ENCODE results near the gene PRSS53.

Gene PRSS53

DNA sequence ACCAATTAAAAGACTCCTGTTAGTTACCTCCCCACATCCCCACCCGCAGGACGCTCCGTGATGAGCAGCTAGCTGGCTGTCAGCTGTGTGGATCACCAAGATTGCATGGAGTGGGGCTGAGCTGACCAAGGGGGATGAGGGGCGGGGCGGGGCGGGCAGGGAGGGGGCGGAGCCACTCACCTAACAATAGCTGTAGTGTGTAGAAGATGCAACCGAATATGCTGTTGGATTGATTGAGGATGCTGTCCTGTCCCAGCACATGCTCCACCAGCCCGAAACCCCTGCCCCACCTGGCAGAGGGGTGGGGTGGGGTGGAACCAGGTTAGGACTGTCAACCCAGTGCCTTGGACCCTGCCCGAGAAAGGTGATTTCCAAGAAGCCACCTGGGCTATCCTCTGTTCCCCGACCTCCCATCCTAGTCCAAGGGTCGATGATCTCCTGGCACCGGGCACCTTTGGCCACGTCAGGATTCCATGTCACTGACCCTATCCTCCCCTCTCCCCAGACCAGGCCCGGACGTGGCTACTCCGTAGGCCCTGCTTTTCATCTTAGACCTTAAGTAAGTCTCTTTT is 4.5 kb upstream of the PRSS53 start:
- DNase-seq (ENCODE audit: low spot score): peak; percentile 56

DNA sequence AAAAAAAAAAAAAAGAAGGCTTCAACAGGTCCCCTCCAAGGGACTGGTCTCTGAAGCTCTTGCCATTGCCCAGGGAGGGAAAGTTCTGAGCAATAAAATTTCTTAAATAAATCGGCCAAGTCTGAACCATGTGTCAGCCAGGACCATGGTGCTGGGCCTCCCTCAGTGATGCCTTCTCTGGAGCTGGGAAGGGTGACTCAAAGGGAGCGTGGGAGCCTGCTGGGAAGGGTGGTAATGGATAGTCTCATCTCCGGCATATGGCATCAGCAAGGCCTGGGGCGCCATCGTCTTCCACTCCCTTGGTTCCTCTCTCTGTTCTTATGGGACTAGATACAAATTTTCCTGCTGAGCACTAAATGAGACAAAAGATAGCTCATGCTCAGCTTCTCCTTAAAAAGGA is 3.6 kb upstream of the PRSS53 start:
- DNase-seq (ENCODE audit: low spot score): no peak

DNA sequence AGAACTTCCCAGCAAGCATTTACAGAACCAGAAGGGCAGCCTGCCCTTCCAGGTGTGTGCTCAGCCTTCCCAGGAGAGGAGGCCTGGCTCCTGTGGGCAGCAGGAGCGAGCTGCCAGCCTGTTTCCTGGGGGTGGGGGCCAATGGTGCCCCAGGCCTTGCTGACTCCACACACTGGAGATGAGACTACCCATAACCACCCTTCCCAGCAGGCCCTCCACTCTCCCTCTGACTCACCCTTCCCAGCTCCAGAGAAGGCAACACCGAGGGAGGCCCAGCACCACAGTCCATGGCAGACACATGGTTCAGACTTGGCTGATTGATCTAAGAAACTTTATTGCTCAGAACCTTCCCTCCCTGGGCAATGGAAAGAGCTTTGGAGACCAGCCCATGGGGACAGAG is 1.8 kb upstream of the PRSS53 start:
- peak; percentile 56 for DNase-seq (ENCODE audit: low spot score)

DNA sequence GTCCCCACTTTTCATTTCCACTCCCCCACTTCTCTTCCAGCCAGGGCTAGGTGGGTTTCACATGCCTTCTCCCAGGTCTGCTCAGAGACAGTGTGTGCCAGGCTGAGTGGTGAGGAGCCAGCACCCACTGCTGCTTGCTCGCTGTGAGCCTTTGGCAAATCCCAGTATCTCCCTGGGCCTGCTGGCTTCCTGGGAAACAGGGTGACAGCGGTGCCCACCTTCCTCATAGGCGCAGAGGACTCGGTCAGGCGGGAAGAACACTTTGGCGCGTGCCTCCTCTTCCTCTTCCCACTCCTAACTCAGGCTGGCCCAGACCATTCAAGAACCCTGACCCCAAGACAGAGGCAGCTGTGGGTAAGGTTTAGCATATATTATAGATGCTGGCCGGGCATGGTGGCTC is 456 bp upstream of the PRSS53 start:
- no peak for DNase-seq (ENCODE audit: low spot score)

DNA sequence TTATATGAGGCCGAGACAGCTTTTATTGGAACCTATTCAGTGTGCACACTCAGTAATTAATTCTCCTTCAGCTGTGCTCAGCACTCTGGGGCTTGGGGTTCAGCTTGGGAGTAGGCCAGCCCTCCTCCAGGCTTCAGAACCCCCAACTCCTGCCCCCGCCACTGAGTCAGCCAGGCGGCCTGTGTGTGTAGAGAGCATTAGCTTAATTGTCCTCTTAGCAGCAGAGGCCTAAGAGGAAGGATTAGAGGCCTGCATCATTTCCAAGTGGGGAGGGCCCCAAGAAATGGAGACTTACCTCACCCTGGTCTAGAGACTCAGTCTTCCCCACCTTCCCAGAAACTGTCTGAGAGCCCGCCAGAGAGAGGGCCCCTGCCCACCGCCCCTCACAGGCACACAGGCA is 772 bp downstream of the PRSS53 start:
- DNase-seq (ENCODE audit: low spot score): no peak

DNA sequence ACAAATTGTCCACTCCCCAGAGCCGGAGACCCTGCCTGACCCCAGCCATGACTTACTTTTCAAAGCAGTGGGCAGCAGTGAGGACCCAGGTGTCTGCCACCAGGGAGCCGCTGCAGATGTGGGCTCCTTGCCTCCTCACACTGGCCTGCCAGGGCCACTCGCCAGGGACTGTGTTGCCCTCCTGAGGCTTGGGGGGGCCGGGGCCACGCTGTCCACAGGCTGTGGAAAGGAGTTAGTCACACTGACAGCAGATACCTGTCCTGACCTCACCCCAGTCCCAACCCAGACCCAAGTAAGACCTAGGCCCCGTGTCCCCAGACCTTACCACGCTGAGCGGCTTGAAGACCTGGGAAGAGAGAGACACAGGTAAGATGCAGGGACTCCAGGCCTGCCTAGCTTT is 1.3 kb downstream of the PRSS53 start:
- DNase-seq (ENCODE audit: low spot score): no peak

DNA sequence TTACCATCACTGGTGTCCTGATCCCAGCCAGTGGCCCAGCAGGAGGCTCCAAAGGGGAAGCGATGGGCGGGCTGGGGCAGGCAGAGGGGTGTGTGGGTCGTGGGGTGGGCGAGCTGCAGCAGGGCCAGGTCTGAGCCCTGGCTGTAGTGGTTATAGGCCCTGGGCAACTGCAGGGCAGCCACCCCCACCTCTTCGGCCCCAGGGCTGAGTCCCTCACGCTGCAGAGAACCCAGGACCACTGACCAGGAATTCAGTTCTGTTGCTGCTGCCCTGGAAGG is 2.2 kb downstream of the PRSS53 start:
- DNase-seq (ENCODE audit: low spot score): no peak

DNA sequence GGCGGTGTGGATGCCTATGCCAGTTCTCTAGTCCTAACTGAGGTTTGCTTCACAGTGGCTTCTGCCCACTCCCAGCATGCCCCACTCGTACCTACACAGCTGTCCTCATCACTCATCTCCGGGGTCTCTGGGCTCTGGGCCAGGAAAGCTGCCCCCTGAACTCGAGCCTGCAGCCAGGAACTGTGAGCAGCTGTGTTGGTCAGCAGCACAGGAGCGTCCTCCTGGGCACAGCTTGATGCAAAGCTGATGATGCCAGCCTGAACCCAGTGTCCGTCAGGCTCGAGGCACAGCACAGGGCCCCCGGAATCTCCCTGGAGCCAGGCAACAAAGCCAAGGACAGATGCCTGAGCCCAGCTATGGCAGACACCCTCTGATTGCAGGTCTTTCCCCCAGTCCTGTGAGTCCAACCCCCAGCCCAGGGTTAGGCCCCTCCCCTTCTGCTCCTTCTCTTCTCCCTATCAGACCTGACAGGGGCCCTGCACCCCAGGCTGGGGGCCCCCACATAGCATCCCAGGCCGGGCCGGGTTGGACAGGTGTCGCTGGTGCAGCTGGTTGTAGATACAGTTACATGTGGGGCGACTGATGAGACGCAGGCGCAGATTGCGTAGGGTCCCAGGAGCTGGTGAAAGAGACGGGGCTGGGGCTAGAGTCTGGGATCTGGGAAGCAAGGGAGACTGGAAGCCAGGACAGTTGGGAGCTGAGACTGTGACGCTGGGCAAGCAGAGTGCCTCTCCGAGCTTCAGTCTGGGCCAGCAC is 2.7 kb downstream of the PRSS53 start:
- DNase-seq (ENCODE audit: low spot score): no peak

DNA sequence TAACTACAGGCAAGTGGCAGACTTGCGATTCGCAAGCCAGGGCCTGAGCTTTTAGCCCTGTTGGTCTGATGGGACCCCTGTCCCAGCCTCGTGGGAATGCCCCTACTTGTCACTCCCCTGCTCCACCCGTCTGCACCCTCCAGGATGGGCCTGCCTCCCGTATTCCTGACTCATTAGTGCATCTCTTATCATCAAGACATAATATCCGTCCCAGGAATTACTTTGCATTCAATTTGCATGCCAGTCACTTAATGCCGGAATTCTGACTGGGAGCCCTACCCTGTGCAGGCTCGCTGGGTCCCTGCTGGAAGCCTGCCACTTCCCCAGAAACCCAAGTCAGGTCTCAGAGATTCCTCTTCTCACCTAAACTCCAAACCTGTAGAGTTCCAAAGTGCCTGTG is 3.3 kb downstream of the PRSS53 start:
- DNase-seq (ENCODE audit: low spot score): no peak

DNA sequence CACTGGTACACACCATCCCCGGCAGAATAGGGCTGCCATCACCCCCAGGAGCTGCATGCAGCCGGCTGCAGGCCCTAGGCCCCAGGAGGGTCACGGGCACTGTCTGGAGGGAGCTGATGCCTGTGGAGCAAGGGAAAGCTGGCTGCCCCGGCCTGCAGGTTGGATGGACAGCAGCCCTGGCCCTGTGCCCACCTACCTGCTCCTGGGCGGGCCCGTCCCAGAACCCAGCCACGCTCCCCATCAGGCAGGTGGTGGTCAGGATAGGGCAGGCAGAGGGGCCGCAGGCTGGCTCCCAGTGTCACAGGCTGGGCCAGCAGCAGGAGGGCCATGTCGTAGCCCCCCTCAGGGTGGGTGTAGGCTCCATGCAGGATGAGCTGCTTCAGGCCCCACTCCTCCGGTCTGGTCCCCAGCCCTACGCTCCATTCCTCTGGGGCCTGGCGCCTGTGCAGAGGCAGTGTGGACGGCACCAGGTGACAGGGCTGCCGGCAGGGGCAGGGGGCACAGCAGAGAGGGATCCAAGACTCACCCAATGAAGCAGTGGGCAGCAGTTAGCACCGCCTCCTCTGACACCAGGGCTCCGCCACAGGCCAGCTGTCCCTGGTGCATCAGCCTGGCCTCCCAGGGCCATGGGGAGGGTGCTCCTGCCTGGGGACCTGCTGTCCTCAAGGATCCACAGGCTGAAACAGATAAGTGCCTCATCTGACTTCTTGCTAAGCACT is 4.0 kb downstream of the PRSS53 start:
- DNase-seq (ENCODE audit: low spot score): no peak

DNA sequence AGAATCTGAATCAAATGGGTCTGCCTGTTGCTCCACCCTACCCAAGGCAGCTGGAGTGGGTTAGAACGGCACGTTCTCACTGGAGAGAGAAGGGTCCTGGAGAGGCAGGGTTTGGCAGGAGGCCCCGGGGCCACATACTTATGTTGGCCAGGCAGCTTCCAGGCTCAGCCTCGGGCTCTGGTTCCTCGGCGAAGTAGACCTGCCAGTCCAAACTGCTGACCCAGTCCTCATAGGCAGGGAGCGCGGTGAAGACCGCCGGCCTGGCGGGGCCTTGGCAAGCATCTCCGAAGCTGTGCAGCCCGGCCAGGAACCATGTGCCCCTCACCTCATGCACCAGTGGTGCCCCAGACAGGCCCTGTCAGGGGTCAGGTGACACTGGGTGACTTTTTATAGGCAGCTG is 4.8 kb downstream of the PRSS53 start:
- DNase-seq (ENCODE audit: low spot score): no peak

DNA sequence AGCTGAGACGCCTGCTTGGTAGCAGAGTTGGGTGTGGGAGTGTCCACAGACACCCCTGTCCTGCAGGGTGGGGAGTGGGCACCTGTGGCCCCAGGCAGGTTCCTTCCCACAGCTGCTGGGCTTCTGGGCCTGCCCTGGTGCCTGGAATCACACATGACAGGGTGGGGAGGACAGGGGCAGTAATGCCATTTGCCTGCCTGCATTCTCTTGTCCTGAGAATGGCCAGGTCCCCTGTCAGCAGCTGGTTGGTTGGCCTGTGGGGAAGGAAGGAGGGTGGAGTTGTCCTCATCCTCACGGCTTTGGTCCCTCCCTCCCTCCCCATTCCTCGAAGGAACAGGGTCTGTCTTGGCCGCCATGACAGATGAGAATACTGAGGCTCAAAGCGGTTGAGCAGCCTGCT is 5.2 kb downstream of the PRSS53 start:
- no peak for DNase-seq (ENCODE audit: low spot score)

DNA sequence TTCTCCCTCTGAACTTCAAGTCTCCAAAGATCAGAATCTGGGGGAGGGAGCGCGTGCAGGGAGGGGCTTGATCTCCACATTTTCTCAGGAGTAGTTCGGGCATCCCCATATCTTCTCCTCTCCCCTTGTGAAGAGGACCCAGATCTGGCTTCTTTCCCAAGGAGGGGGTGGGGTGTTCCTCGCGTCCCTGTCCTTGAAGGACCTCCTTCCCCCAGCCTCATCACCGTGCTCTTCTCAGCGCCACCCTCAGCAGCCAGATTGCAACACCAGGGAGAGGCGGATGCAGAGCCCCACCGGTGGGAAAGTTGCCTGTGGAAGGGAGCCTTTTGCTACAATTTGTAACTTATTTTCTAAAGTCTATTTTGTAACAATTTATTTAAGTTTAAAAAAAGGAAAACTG is 5.7 kb downstream of the PRSS53 start:
- no peak for DNase-seq (ENCODE audit: low spot score)

DNA sequence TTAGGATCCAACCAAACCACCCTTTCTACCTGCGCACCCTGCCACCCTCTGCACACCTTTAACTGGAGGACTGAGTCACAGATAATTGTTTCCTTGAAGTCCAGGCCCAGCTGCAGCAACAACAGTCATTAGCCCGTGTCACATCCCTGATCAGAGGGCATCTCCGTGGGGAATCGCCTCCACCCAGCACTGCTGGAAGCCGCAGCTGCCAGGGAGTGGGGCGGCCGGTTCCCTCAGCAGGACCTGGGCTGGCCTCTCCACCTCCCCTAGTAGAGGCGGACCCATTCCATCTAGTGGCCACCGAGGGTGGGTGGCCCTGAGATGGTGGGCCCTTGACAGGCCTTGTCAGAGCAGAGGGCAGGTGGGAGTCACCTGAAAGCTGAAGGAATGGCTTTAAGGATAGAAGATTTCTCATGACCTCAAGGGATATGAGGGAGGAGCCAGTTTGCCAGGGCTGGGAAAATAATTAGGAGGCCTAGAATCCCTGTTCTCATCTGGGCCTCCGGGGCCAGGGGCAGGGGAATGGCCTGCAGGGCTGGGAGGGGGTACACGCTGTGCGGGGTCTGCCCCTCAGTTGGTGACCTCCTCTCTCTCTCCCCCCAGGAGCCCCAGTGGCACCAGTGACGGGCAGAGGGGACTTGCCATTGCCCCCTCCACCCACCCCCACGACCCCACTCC is 6.2 kb downstream of the PRSS53 start:
- DNase-seq (ENCODE audit: low spot score): no peak

DNA sequence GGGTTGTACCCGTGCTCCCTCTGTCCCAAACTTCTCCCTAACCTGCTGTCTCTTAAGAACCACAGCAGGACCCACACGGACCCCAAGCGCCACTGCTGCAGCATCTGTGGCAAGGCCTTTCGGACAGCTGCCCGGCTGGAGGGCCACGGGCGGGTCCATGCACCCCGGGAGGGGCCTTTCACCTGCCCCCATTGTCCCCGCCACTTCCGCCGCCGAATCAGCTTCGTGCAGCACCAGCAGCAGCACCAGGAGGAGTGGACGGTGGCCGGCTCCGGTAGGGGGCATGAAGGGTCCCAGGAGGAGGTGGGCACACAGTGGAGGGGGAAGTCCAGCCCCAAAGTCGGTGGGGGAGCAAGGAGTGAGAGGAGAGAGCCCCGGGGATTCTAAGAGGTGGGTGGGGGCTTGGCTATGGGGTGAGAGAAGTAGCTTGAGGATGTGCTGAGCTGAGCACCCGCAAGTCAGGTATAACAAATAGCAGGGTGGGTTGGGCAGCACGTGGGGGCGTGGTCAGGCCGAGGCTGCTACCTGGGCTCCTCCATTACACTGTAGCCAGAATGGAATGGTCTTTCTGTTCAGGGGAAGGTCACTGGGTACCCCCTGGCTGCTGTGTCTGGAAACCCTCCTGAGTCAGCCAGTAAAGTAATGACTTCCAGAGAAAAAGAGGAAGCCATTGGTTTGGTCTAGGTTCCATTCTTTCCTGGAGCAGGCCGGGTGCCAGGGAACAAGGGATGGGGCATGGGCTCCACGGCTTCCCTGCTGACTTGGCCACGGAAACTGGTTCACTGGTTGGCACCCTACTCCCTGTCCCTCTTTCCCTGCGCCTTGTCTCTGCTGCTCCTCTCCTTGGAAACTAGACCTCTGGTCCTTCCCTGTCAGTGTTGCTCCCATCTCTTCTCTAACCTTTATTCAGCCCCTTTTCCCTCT is 7.1 kb downstream of the PRSS53 start:
- DNase-seq (ENCODE audit: low spot score): no peak

DNA sequence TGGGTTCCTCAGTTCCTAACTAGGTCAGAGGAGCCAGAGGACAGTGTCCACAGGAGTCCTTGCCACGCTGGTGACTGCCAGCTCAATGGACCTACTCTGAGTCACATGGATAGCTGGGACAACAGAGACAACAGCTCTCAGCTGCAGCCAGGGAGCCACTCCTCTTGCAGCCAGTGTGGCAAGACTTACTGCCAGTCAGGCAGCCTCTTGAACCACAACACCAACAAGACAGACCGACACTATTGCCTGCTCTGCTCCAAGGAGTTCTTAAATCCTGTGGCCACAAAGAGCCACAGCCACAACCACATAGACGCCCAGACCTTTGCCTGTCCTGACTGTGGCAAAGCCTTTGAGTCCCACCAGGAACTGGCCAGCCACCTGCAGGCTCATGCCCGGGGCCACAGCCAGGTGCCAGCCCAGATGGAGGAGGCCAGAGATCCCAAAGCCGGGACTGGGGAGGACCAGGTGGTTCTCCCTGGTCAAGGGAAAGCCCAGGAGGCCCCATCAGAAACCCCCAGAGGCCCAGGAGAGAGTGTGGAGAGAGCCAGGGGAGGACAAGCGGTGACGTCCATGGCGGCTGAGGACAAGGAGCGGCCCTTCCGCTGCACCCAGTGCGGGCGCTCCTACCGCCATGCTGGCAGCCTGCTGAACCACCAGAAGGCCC is 7.9 kb downstream of the PRSS53 start:
- no peak for DNase-seq (ENCODE audit: low spot score)

DNA sequence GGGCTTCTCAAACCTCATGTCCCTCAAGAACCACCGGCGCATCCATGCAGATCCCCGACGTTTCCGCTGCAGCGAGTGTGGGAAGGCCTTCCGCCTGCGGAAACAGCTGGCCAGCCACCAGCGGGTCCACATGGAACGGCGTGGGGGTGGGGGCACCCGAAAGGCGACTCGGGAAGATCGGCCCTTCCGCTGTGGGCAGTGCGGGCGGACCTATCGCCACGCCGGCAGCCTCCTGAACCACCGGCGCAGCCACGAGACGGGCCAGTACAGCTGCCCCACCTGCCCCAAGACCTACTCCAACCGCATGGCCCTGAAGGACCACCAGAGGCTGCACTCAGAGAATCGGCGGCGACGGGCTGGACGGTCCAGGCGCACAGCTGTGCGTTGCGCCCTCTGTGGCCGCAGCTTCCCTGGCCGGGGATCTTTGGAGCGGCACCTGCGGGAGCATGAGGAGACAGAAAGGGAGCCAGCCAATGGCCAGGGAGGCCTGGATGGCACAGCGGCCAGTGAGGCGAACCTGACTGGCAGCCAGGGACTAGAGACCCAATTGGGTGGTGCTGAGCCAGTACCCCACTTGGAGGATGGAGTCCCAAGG is 8.6 kb downstream of the PRSS53 start:
- DNase-seq (ENCODE audit: low spot score): no peak

DNA sequence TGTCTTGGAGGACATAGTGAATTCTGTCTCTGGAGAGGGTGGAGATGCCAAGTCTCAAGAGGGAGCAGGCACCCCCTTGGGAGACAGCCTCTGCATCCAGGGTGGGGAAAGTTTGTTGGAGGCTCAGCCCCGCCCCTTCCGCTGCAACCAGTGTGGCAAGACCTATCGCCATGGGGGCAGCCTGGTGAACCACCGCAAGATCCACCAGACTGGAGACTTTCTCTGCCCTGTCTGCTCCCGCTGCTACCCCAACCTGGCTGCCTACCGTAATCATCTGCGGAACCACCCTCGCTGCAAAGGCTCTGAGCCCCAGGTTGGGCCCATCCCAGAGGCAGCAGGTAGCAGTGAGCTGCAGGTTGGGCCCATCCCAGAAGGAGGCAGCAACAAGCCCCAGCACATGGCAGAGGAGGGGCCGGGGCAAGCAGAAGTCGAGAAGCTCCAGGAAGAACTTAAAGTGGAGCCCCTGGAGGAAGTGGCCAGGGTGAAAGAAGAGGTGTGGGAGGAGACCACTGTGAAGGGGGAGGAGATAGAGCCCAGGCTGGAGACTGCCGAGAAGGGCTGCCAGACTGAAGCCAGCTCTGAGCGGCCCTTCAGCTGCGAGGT is 9.3 kb downstream of the PRSS53 start:
- DNase-seq (ENCODE audit: low spot score): no peak

DNA sequence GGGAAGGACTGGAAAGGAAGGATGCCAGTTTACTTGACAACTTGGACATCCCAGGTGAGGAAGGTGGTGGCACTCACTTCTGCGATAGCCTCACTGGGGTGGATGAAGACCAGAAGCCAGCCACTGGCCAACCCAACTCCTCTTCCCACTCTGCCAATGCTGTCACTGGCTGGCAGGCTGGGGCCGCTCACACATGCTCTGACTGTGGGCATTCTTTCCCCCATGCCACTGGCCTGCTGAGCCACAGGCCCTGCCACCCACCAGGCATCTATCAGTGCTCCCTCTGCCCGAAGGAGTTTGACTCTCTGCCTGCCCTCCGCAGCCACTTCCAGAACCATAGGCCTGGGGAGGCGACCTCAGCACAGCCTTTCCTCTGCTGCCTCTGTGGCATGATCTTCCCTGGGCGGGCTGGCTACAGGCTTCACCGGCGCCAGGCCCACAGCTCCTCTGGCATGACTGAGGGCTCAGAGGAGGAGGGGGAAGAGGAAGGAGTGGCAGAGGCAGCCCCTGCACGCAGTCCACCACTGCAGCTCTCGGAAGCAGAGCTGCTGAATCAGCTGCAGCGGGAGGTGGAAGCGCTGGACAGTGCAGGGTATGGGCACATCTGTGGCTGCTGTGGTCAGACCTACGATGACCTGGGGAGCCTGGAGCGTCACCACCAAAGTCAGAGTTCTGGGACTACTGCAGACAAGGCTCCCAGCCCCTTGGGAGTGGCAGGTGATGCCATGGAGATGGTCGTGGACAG is 10.0 kb downstream of the PRSS53 start:
- no peak for DNase-seq (ENCODE audit: low spot score)

All from AG08395 (cell line).